SH-SY5Y (cell line): ENCODE data around the gene GNAT1.

Experiments used
- GATA2 ChIP-seq: IDR thresholded peaks from 2 replicates; pipeline ENCODE4 v1.6.1; 2011; ENCODE audit warnings: mild to moderate bottlenecking, low read depth, low read length
- GATA3 ChIP-seq: IDR thresholded peaks from 2 replicates; pipeline ENCODE4 v1.6.1; 2011; ENCODE audit warnings: low read depth, mild to moderate bottlenecking, low read length, moderate library complexity

DNA sequence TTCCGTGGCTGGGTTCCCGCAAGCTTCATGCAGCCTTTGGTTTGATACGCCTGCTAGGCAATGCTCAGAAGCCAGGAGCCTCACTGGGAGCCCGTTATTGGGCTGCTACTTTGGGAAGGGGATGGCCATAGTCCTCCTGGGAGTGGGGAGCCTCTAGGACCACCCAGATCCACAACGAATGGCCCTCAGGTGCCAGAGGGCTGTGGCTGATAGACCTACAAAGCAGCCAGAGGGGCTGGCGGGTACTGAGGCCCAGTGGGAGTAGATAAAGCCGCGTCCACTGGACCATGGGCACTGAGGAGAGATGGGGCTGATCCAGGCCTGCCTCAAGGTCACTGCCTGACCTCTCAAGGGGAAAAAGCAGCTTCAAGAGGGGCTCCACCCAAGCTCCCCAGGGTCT is 714 bp downstream of the GNAT1 start:
- TF ChIP-seq GATA2 (no peak), GATA3 (no peak)
